ENCODE data around the gene SLC25A19.

GRCh38 chr17:75316253-75316652 is 27.0 kb upstream of the SLC25A19 start:
- TF ChIP-seq CTCF (IDR thresholded peaks at IDR 0.05) (no peak), POLR2A (IDR thresholded peaks at IDR 0.05) (no peak)

Data from lower leg skin (tissue), 3 donors.